GM19240 (cell line): ENCODE measurements around the gene DNAH11.

Experiments used
- DNase-seq: peaks from one replicate; pipeline ENCODE4 v3.0.0; 2011; ENCODE audit warnings: low spot score; ENCODE audit not compliant: insufficient read length

DNAH11 gene

GRCh38 chr7:21884496-21884895, 341.7 kb downstream of the DNAH11 start:
- DNase-seq, result no peak

- no peak for DNase-seq
Observed at GRCh38 chr7:21886396-21886795, 343.6 kb downstream of the DNAH11 start.

- DNase-seq, result no peak
Observed at GRCh38 chr7:21887353-21887752, 344.5 kb downstream of the DNAH11 start.

- DNase-seq, result no peak
Observed at GRCh38 chr7:21887779-21888178, 344.9 kb downstream of the DNAH11 start.

- no peak for DNase-seq
Observed at GRCh38 chr7:21891291-21891690, 348.5 kb downstream of the DNAH11 start.

- DNase-seq, result no peak
Observed at GRCh38 chr7:21893401-21893800, 350.6 kb downstream of the DNAH11 start.

- peak; percentile 23 for DNase-seq
Observed at GRCh38 chr7:21898265-21898930, 355.6 kb downstream of the DNAH11 start.

GRCh38 chr7:21902240-21902639, 359.4 kb downstream of the DNAH11 start:
- DNase-seq, result no peak

- DNase-seq, result no peak
Observed at GRCh38 chr7:21903020-21903786, 360.4 kb downstream of the DNAH11 start.

- DNase-seq, result no peak
Observed at GRCh38 chr7:21908746-21909145, 365.9 kb downstream of the DNAH11 start.

GRCh38 chr7:21910253-21910652, 367.4 kb downstream of the DNAH11 start:
- no peak for DNase-seq

GRCh38 chr7:21911341-21911875, 368.6 kb downstream of the DNAH11 start:
- DNase-seq, result no peak

- no peak for DNase-seq
Observed at GRCh38 chr7:21912305-21912704, 369.5 kb downstream of the DNAH11 start.

- DNase-seq, result no peak
Observed at GRCh38 chr7:21912931-21913780, 370.3 kb downstream of the DNAH11 start.

- no peak for DNase-seq
Observed at GRCh38 chr7:21914671-21915070, 371.8 kb downstream of the DNAH11 start.

GRCh38 chr7:21915140-21915539, 372.3 kb downstream of the DNAH11 start:
- no peak for DNase-seq

GRCh38 chr7:21916176-21916575, 373.3 kb downstream of the DNAH11 start:
- DNase-seq, result no peak

- DNase-seq, result no peak
Observed at GRCh38 chr7:21916629-21917028, 373.8 kb downstream of the DNAH11 start.

- no peak for DNase-seq
Observed at GRCh38 chr7:21918216-21918615, 375.4 kb downstream of the DNAH11 start.

GRCh38 chr7:21920936-21921335, 378.1 kb downstream of the DNAH11 start:
- no peak for DNase-seq

- no peak for DNase-seq
Observed at GRCh38 chr7:21922605-21923004, 379.8 kb downstream of the DNAH11 start.

GRCh38 chr7:21923658-21924057, 380.8 kb downstream of the DNAH11 start:
- DNase-seq, result no peak
